Activated T-cell treated with anti-CD3 and anti-CD28 coated beads, Interleukin-2, amount 50 U/mL, for 24 hours (primary cell): Measurements from ENCODE around the gene PPP3CA.

ENCODE experiments used
- DNase-seq: peaks from one replicate; pipeline ENCODE4 v3.0.0-alpha.2; 2020
- H3K27ac Mint-ChIP-seq: 2 replicates; pipeline ENCODE4 v1.8.0; 2020; ENCODE audit warnings: mild to moderate bottlenecking, mixed read lengths
- H3K27me3 Mint-ChIP-seq: 2 replicates; pipeline ENCODE4 v1.8.0; 2020; ENCODE audit warnings: mixed read lengths
- H3K36me3 Mint-ChIP-seq: 2 replicates; pipeline ENCODE4 v1.8.0; 2020; ENCODE audit warnings: low read depth, mixed read lengths
- H3K4me1 Mint-ChIP-seq: 2 replicates; pipeline ENCODE4 v1.8.0; 2020; ENCODE audit warnings: low read depth, mixed read lengths
- H3K4me3 Mint-ChIP-seq: 2 replicates; pipeline ENCODE4 v1.8.0; 2020; ENCODE audit warnings: mild to moderate bottlenecking, moderate library complexity, mixed read lengths
- H3K9me3 Mint-ChIP-seq: 2 replicates; pipeline ENCODE4 v1.8.0; 2020; ENCODE audit warnings: mixed read lengths

Gene PPP3CA

DNA sequence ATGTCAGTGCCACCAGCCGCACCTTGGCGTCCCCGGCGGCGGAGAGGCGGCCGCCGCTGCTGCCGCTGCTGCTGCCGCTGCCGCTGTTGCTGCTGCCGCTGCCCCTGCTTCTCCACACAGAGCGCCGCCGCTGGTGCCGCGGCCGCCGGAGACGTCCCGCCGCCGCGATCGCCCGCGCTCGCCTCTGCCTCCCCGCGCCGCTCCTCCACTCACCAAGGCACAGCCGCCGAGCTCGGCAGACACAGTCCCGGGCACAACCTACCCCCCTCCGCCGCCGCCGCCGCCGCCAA lies at the start of gene PPP3CA:
PPP3CA (minus strand) TSS at position 260 of the 290 bp plus-strand sequence.
- peaks cover 40% of the 10 kb centered on the region for H3K4me1 Mint-ChIP-seq
- H3K9me3 Mint-ChIP-seq: no peaks in the 10 kb centered on the region

DNA sequence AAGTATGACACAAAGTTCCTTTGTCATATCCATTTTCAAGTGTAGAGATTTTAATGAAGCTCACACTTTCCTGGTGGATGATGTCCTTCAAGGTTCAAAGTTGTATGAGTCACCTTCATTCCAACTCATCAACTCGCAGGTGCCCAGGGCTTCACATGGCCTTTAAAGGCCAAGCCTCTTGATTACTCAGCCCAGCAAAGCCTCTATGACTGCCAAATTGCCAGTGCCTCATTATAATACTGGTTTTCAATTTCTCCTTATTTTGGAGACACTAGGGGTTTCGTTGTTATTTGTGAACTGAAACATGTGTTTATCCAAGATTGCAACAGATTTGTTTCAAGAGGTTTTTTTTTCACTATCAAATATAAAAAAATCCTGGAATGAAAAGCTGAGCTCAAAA lies 45.9 kb upstream of the PPP3CA start:
- Mint-ChIP-seq H3K9me3 (peaks cover 4% of the 10 kb centered on the region), H3K27me3 (peaks cover 7% of the 10 kb centered on the region), H3K4me3 (no peak overlapping the region)

More for the DNA sequence above, at the start of gene PPP3CA:
- H3K27ac Mint-ChIP-seq: peak within 1 kb of the TSS; percentile 93
- peaks cover 9% of the 10 kb centered on the region for H3K36me3 Mint-ChIP-seq
- H3K4me3 Mint-ChIP-seq: peak within 1 kb of the TSS; percentile 92
- DNase-seq: no peak
- peaks cover 32% of the 10 kb centered on the region for H3K27me3 Mint-ChIP-seq

DNA sequence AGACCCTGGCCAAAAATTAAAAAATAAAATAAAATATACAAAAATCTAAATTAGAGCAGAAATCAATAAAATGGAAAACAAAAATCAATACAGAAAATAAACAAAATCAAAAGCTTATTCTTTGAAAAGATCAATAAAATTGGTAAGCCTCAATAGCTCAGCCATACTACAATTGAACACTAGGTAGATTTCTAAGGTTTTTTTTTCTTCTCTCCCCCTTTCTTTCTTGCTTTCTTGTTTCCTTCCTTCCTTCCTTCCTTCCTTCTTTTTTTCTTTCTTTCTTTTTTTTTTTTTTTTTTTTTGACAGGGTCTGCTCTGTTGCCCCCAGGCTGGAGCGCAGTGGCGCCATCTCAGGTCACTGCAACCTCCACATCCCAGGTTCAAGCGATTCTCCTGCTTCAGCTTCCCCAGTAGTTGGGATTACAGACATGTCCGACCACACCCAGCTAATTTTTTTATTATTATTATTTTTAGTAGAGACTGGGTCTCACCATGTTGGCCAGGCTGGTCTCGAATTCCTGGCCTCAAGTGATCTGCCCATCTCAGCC lies 23.4 kb upstream of the PPP3CA start:
- H3K9me3 Mint-ChIP-seq: no peaks in the 10 kb centered on the region
- no peak for DNase-seq
- H3K4me1 Mint-ChIP-seq: no peaks in the 10 kb centered on the region
- no peak overlapping the region for H3K27ac Mint-ChIP-seq
- H3K4me3 Mint-ChIP-seq: no peak overlapping the region
- H3K36me3 Mint-ChIP-seq: no peaks in the 10 kb centered on the region
- H3K27me3 Mint-ChIP-seq: peaks cover 29% of the 10 kb centered on the region

More for the DNA sequence above, 45.9 kb upstream of the PPP3CA start:
- no peak for DNase-seq
- Mint-ChIP-seq H3K27ac (no peak overlapping the region), H3K36me3 (no peaks in the 10 kb centered on the region), H3K4me1 (no peaks in the 10 kb centered on the region)

DNA sequence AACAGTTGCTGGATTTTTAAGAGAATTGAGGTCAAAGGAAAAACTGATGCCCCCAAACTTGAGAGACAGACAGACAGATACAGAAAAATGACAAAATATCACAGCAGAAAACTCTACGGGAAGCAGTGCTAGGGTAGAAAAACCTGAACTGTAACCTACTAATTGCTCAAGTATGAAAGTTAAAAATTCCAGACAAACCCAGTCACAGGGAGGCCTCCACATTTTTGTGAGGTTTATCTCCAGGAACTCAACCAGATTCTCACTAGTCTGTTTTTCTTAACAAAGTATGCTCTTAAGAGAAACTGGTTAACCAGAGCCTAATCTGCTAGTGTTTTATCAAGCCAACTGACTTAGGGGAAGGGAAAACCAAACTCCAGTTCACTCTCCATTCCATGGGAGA lies 19.9 kb upstream of the PPP3CA start:
- Mint-ChIP-seq H3K27me3 (peaks cover 31% of the 10 kb centered on the region), H3K27ac (no peak overlapping the region), H3K9me3 (peaks cover 6% of the 10 kb centered on the region), H3K4me3 (no peak overlapping the region), H3K4me1 (no peaks in the 10 kb centered on the region), H3K36me3 (no peaks in the 10 kb centered on the region)
- DNase-seq: no peak

- H3K9me3 Mint-ChIP-seq: peaks cover 6% of the 10 kb centered on the region
- no peak for DNase-seq
- peaks cover 26% of the 10 kb centered on the region for H3K27me3 Mint-ChIP-seq
- no peak overlapping the region for H3K27ac Mint-ChIP-seq
- no peak overlapping the region for H3K4me3 Mint-ChIP-seq
- no peaks in the 10 kb centered on the region for H3K36me3 Mint-ChIP-seq
- no peaks in the 10 kb centered on the region for H3K4me1 Mint-ChIP-seq
These were observed 19.0 kb upstream of the PPP3CA start for GRCh38 chr4:101366331-101366730.

DNA sequence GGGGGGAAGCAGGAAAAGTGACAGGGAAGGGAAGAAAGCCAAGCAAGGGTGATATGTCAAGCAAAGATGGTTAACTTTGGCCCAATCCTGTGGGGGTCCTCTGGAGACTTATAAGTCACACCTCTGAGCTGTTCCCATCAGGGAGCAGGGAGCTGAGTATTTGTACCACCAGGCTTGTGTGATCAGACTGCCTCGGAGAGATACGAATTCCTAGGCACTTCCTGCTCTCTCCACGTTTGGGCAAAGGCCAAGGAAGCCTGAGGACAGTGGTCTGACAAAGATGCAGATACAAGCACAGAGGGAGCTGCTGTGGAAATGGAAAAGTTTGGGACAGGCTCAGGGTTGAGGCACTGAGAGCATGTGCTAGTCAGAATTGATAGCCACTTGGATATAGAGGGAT lies 10.4 kb upstream of the PPP3CA start:
- DNase-seq: no peak
- H3K4me3 Mint-ChIP-seq: no peak overlapping the region
- H3K27me3 Mint-ChIP-seq: peaks cover 25% of the 10 kb centered on the region
- H3K27ac Mint-ChIP-seq: no peak overlapping the region
- no peaks in the 10 kb centered on the region for H3K36me3 Mint-ChIP-seq
- no peaks in the 10 kb centered on the region for H3K9me3 Mint-ChIP-seq
- no peaks in the 10 kb centered on the region for H3K4me1 Mint-ChIP-seq

DNA sequence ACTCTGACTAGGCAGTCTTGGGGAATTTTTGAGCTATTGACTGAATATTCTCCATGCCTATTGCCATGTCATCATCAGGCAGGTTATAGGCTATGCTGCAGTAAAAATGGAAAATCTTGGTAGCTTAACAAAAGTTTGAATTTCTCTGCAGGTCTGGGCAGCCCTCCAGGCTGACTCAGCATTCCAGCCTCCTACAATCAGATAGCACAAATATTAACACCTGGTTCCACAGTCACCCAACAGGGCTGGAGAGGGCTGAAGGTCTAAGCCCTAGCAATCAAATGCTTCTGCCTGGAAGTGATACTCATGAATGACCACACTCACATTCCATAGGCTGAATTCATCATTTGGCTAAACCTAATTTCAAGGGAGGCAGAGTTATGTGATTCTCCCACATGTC lies 9.6 kb upstream of the PPP3CA start:
- DNase-seq: no peak
- Mint-ChIP-seq H3K36me3 (no peaks in the 10 kb centered on the region), H3K4me3 (no peak overlapping the region), H3K27me3 (peaks cover 25% of the 10 kb centered on the region), H3K27ac (no peak overlapping the region), H3K9me3 (no peaks in the 10 kb centered on the region), H3K4me1 (no peaks in the 10 kb centered on the region)

GRCh38 chr4:101355767-101356702 lies 8.7 kb upstream of the PPP3CA start:
- no peaks in the 10 kb centered on the region for H3K9me3 Mint-ChIP-seq
- H3K4me3 Mint-ChIP-seq: no peak overlapping the region
- no peaks in the 10 kb centered on the region for H3K4me1 Mint-ChIP-seq
- H3K27ac Mint-ChIP-seq: no peak overlapping the region
- no peak for DNase-seq
- H3K27me3 Mint-ChIP-seq: peaks cover 25% of the 10 kb centered on the region
- no peaks in the 10 kb centered on the region for H3K36me3 Mint-ChIP-seq

DNA sequence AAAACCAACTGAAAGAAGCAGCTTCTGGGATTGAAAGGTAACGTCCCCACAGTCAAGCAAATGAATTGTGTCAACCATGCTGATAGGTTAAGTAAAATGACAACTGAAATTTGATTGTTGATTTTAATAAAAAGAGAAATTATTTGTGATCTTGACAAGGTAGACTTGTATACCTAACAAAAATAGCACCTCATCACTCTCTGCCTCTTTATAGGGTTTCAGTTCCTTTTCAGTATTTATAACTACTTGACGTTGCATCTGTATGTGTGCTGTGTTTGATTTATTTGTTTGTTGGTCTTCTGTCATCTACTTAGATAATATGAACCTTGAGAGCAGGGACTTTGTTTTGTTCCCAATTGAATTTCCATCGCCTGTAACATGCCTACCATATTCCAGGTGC lies 7.9 kb upstream of the PPP3CA start:
- Mint-ChIP-seq H3K9me3 (no peaks in the 10 kb centered on the region), H3K27ac (no peak overlapping the region), H3K27me3 (peaks cover 30% of the 10 kb centered on the region), H3K4me1 (no peaks in the 10 kb centered on the region), H3K36me3 (no peaks in the 10 kb centered on the region), H3K4me3 (no peak overlapping the region)
- DNase-seq: no peak

GRCh38 chr4:101349801-101350064 lies 2.4 kb upstream of the PPP3CA start:
- no peak for DNase-seq
- Mint-ChIP-seq H3K4me3 (no peak overlapping the region), H3K36me3 (peaks cover 9% of the 10 kb centered on the region), H3K9me3 (no peaks in the 10 kb centered on the region), H3K27ac (no peak overlapping the region), H3K4me1 (peaks cover 21% of the 10 kb centered on the region), H3K27me3 (peaks cover 41% of the 10 kb centered on the region)

DNA sequence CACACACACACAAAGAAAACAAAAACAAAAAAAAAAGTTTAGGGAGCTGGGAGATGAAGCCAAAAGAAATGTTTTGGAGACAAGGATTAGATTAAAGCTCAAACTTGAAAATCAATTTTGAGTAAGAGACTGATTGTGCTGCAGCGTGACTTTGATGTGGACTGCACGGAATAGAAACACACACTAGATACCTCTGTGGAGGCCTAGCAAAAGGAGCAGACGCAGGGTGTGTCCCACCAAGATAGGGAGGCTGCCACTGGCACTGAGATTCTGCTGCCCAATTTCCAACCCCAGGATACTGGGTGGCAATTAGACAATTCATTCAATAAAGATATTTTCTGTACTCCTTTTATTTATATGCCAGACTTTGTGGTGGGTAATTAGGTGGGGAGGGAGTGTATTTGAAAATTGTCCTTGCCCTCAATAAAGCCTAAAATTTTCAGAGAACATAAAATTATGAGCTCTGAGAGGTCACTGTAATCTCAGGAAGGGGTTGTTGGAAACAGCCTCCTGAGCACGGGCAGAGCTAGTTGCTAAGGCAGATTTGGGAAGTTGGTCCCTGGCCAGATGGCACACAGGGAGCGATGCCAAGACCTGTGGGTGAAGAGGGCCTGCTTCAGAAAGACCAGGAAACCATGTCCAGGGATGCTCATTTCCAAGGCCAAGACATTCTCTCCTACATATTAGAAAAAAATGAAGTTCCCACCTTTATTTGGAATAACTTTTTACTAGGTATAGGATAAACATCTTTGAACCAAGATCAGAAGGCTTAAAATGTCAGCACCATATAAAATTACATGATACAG lies 1.9 kb upstream of the PPP3CA start:
- no peak overlapping the region for H3K27ac Mint-ChIP-seq
- peaks cover 26% of the 10 kb centered on the region for H3K4me1 Mint-ChIP-seq
- H3K4me3 Mint-ChIP-seq: peak overlapping the region; percentile 92
- peaks cover 36% of the 10 kb centered on the region for H3K27me3 Mint-ChIP-seq
- no peak for DNase-seq
- H3K36me3 Mint-ChIP-seq: peaks cover 9% of the 10 kb centered on the region
- no peaks in the 10 kb centered on the region for H3K9me3 Mint-ChIP-seq

DNA sequence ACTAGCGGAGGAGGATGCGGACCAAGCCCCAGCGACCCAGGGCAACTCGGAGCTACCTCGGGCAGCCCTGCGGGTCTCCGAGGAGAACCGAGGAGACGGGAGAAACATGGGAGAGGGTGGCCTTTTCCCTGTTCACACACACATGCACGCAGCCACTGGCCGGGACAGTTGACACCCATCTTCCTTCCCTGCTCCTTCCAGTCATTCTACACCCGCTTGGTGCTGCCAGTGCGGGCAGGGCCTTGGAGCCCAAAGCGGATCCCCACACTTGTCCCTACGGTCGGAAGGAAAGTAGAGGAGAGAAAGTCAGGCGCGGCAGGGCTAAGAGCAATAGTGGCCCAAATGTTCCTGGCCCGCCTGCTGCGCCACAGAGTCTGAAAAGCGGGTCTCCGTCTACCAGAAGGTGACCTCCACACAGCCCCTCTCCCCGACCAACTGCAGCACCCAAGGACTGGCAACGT lies 1.1 kb upstream of the PPP3CA start:
- H3K27ac Mint-ChIP-seq: peak overlapping the region; percentile 93
- H3K9me3 Mint-ChIP-seq: no peaks in the 10 kb centered on the region
- DNase-seq: no peak
- peak overlapping the region; percentile 92 for H3K4me3 Mint-ChIP-seq
- H3K4me1 Mint-ChIP-seq: peaks cover 29% of the 10 kb centered on the region
- H3K27me3 Mint-ChIP-seq: peaks cover 32% of the 10 kb centered on the region
- H3K36me3 Mint-ChIP-seq: peaks cover 9% of the 10 kb centered on the region

GRCh38 chr4:101347557-101348366 lies 436 bp upstream of the PPP3CA start:
- no peaks in the 10 kb centered on the region for H3K9me3 Mint-ChIP-seq
- peak overlapping the region; percentile 93 for H3K27ac Mint-ChIP-seq
- peaks cover 9% of the 10 kb centered on the region for H3K36me3 Mint-ChIP-seq
- peak overlapping the region; percentile 92 for H3K4me3 Mint-ChIP-seq
- DNase-seq: peak; percentile 100
- H3K4me1 Mint-ChIP-seq: peaks cover 35% of the 10 kb centered on the region
- H3K27me3 Mint-ChIP-seq: peaks cover 32% of the 10 kb centered on the region
